GM21619 (cell line): ENCODE results near the gene GNS.

ENCODE experiments used
- ATAC-seq: cut with Tn5 transposase; IDR thresholded peaks from one replicate; pipeline ENCODE4 v1.9.1; 2021; ENCODE audit not compliant: unreplicated experiment

Gene GNS

GRCh38 chr12:64678835-64679234 lies 80.4 kb downstream of the GNS start:
- ATAC-seq, result no peak

DNA sequence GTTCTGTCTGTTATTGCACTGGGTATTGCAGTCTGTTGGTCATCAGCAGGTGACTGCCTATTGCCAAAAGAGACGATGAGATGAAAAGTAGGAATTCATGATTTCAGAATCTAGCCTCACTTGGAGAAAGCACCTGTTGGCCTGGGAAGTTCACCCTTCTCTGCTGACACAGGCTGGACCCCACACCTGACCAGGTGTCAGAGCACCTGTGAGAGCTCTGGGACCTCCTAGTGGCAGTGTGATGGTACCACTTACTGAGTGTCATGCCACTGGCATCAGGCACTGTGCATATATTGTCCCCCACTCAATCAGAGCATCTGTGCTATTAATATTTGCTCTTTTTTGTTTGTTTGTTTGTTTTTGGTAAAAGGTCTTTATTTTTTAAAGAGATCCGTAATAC lies 81.0 kb downstream of the GNS start:
- ATAC-seq, result no peak

GRCh38 chr12:64675795-64676194 lies 83.4 kb downstream of the GNS start:
- no peak for ATAC-seq

- ATAC-seq, result no peak
Measured at GRCh38 chr12:64674367-64674922, 84.8 kb downstream of the GNS start.

GRCh38 chr12:64673490-64674169 lies 85.6 kb downstream of the GNS start:
- ATAC-seq, result no peak

DNA sequence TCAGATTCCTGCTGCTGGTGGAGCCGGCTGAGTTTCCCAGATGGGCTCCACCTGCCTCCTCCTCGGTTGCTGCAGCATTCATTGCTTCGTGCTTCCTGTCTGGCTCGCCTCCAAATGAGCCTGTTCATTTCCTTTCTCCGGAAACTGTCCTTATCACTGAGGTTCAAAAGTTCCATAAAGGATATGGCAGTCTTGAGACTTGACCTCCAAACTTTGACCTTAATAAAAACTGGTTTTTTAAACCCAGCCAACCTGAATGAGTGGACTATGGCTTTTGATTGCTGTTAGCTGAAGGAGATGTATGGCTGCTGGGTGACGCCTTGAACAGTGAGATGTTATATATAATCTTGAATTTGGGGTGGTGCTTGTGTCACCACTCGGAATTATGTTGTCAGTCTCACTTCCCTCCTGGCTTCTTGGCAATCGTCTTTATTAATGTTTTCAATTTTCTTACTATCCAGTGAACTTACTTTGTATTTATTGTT lies 86.2 kb downstream of the GNS start:
- ATAC-seq, result no peak

GRCh38 chr12:64671681-64672080 lies 87.5 kb downstream of the GNS start:
- no peak for ATAC-seq

GRCh38 chr12:64670919-64671639 lies 88.1 kb downstream of the GNS start:
- no peak for ATAC-seq

DNA sequence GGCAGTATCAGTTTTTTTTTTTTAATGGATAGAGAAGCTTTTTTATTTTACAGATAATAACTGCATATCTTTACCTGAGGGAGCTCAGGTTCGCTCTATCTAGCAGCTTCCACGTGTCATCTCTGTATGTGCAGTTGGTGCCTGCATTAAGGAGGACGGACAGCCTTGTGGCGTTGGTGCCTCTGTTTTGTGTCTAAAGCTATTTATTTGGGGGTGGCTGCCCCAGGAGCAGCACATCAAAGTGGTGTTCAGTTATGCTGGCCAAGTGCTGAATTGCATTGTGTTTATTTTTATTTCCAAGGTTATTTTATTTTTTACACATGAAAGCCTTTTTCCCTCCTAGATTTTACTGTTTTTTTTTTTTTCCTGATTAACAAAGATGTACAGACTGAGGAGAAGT lies 89.2 kb downstream of the GNS start:
- ATAC-seq, result no peak

DNA sequence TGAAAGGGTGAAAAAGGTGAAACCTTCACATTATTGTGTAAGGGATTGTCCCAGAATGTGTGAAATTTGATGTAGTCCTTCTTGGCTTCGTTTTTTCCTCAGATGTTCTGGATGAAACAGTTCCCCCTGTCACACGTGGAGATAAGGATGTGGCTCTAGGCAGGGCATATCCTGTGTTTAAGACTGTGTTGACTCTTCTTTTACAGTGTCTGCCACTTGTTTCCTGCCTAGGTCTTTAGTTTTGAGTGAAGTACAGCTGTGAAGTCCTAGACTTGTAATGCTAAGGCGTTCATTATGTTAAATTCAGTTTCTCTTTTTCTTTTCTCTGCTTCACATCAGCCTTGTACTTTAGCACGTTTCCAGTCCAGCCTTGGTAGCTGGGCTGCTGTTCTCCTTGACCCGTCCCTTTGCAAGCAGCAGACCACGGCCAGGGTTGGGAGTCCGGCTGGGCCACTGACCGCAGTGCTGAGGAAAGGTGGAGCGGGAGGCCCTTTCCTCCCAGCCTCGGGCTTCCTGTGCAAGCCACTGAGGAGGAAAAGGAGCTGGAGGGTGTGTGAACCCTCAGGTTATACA lies 89.8 kb downstream of the GNS start:
- ATAC-seq, result peak; percentile 74

GRCh38 chr12:64667793-64668192 lies 91.4 kb downstream of the GNS start:
- no peak for ATAC-seq

- ATAC-seq, result peak; percentile 22
Measured at GRCh38 chr12:64666054-64666914, 92.9 kb downstream of the GNS start.

DNA sequence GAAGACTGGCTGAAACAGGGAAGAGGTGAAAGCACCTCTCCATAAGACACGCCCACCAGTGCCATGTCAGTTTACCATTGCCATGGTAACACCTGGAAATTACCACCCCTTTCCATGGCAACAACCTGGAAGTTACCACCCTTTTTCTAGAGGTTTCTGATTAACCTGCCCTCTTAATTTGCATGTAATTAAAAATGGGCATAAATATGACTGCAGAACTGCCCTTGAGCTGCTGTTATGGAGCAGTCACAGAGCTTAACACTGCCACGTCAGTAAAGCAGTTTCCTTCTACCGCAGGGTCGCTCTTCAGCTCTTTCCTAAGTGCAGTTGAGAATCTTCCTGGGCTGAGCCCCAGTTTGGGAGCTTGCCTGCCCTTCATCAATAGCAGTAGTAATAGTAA lies 93.7 kb downstream of the GNS start:
- ATAC-seq, result no peak
